GM20000 (cell line): ENCODE measurements around the gene KIF6.
A peak's percentile ranks its signal among the peaks of the same experiment; 100 is the strongest.

Experiments
- DNase-seq: peaks from one replicate; pipeline ENCODE4 v3.0.0; 2012; ENCODE audit warnings: low spot score
- TF ChIP-seq, protein P1 (sequence below): IDR thresholded peaks from 2 replicates; pipeline ENCODE4 v1.5.1; 2012; ENCODE audit warnings: mild to moderate bottlenecking, control low read depth; ENCODE audit errors: extremely low read depth, missing control alignments

Gene KIF6

DNA sequence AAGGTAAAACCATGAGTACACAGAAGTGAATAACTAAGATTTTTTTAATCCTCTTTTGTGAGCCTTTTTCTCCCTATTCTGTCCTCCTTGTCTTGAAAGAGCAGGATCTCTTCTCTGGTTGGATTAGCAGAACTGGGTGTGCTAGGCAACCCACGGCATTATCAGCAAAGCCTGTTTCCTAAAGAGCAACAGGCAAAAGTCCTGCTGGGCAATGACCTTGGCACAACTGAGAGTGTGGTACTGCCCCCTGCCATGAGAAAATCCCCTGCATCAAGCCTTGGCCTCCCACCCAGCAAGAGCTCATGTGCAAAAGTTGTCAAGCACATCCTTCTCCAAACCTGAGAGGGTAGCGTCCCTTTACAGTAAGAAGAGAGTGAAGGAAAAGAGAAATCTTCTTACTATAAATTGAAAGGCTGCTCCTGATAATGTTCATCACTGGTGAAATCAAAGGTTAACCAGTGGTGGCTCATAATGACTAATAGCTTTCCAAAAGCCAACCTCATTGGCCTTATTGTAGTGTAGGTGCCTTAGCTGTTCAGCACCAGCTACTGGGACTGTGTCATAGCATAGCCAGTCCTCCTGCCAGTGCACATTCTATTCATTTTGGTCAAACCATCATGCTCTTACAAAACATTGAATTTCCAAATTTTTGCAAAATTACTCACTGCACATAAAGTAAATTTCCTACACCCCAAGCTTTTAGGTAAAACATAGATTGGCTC lies 17.1 kb downstream of the KIF6 start:
- DNase-seq, result no peak
- TF ChIP-seq, protein P1, sequence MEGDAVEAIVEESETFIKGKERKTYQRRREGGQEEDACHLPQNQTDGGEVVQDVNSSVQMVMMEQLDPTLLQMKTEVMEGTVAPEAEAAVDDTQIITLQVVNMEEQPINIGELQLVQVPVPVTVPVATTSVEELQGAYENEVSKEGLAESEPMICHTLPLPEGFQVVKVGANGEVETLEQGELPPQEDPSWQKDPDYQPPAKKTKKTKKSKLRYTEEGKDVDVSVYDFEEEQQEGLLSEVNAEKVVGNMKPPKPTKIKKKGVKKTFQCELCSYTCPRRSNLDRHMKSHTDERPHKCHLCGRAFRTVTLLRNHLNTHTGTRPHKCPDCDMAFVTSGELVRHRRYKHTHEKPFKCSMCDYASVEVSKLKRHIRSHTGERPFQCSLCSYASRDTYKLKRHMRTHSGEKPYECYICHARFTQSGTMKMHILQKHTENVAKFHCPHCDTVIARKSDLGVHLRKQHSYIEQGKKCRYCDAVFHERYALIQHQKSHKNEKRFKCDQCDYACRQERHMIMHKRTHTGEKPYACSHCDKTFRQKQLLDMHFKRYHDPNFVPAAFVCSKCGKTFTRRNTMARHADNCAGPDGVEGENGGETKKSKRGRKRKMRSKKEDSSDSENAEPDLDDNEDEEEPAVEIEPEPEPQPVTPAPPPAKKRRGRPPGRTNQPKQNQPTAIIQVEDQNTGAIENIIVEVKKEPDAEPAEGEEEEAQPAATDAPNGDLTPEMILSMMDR, result no peak

DNA sequence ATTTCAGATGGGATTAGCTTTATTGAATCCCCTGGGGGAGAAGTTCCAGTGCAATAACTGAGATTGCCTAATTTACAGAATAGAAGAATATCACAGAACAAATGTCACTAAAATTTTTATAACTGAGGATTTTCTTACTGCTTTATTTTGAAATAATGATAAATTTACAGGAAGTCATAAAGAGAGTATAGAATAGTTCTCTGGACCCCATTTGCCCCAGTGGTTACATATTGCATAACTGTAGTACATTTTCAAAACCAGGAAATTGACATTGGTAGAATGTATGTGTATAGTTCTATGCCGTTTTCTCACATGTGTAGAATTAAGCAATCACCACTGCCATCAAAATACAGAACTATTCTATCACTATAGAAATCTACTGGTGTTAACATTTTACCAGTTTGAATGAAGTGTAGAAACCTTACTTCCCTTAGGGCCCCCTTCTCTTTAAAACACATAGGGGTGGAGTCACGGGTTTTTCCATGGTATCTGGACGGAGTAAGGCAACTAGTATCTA lies 18.3 kb downstream of the KIF6 start:
- no peak for DNase-seq
- TF ChIP-seq, protein P1, result no peak

DNA sequence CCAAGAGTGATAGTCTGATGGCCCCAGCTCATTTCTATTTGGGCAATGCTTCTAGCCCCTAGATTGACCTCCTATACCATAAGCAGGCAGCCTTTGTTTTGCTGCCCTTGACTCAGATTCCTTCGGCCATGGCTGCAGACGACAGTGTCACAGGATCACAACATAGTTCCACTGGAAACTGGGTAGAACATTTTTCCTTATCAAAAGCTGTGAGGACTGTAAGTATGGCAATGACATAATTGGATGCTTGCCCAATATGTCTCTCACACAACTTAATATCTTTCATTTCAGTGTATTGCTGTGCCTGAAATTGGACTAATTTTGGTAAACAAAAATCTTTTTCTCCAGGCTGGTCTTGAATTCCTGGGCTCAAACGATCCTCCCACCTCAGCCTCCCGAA lies 22.9 kb downstream of the KIF6 start:
- TF ChIP-seq, protein P1, result no peak
- no peak for DNase-seq

DNA sequence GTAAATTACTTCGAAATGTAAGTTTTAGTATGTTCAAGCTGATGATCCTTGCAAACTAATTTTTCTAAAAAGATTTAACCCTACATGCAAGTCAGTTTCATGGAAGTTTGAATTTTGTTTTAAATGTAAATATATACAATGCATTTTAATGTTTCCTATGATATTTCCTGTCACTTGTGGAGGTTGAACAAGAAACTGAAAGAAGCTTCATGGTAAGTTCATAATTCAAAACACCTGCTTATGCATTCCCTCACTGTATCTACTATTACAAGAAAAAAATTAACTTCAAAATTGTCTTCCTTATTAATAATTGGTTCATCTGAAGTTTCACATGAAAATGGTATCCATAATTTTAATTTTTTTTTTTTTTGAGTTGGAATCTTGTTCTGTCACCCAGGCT lies 24.8 kb downstream of the KIF6 start:
- no peak for DNase-seq
- TF ChIP-seq, protein P1, result no peak

DNA sequence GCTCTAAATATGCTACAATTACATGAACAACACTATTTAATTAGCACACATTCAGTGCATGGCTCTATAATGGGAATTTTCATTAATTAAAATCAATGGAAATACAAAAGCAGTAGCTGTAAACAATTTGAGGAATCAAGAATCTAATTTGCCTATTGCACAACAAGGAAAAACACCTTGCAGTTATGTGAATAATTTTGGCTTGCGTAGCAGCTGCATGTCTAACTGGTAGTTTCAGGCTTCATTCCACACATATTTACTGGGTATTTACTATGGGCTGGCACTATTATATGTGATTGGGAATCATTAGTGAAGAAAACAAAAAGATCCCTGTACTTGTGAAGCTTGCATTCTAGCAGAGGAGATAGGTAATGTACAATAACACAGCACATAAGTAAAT lies 26.4 kb downstream of the KIF6 start:
- no peak for DNase-seq
- TF ChIP-seq, protein P1, result no peak

DNA sequence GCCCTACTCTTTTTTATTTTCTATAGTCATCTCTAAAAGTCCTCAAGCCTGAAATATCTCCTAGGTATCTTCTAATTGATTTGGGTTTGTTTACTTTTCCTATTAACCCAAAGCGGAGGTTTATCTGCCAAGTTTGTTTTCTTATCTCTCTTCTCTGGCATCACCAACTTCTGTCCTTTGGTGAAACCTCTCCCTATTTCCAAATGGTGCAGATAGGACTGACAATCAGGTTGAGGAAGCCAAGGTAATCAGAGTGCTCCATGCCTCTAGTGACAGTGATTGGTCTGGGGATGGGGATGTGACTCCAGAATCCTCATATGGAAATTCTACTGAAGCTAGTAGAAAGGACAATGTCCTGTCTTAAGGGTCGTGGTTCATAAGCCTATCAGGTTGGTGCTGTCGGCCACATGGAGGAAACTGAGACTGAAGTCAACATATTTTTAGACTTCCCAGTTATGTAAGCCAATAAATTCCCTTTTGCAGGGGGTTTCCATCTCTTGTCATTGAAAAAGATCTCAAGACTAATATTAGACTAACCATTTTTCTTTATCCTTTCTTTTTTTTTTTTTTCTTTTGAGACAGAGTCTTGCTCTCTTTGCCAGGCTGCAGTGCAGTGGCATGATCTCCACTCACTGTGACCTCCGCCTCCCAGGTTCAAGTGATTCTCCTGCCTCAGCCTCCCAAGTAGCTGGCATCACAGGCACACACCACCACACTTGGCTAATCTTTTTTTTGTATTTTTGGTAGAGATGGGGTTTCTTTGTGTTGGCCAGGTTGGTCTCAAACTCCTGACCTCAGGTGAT lies 28.0 kb downstream of the KIF6 start:
- peak; percentile 14 for DNase-seq
- TF ChIP-seq, protein P1, result no peak

DNA sequence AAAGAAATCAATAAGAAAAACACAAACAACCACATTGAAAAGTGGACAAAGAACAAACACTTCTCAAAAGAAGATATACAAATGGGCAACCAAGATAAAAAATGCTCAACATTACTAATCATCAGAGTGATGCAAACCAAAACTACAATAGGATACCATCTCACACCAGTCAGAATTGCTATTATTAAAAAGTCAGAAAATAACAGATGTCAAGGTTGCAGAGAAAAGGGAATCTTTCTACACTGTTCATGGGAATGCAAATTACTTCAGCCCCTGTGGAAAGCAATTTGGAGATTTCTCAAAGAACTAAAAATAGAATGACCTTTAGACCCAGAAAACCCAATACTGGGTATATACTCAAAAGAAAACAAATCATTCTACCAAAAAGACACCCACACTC lies 29.8 kb downstream of the KIF6 start:
- TF ChIP-seq, protein P1, result no peak
- no peak for DNase-seq
